ENCODE data around the gene RPL37A.

RPL37A gene

DNA sequence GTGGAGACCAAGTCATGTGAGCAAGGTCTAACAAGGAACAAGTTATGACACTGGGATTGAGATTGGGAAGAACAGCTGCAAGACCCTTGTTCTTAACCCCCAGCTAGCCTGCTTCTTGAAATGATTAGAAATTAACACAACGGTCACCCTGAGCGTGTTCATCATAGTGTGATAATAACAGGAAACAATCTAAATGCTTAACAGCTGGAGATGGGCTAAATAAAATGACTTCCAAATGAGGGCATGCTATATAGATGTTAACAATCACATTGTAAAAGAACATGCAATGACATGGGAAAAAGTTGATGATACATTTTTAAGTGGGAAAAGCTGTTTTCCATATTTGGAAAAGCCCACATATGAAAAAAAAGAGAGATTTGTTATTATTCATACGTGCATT, 47.6 kb downstream of the RPL37A start:
- DNase-seq (ENCODE audit: extremely low read depth in 1 of 2, low read depth in 1 of 2) = no peak

DNA sequence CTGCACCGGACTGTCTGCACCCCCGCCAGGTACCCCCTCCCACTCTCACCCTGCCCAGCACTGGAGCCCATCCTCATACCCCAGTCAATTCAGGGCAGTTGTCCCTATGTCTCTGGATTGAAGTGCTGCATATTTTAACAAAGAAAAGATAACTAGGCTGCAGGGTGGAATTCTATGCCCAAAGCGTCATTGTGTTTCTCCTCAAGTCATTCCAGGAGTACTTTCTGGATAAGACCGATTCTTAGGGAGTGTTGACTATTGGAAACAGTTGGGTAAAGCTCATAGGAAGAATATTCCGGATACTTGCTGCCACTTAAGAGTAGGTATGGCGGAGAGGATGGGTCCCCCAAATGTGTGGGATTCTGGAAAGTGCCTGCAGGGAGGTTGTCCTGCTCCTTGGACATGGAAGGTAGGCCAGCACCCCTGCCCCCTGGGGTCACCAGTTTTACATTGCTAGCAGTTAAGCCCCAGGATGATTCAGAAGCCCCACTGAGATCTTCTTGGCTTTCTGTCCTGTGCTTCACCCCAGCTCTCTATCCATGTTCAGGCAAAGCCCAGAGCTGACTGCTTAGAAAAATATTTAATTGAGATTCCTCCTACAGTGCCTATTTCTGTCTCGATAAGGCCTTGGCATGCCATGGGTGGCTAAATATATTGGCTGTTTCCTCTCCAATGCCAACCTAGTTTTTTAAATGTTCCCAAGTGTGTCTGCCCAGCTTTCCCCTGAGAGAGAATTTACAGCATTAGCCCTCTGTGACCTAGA, 48.2 kb downstream of the RPL37A start:
- DNase-seq (ENCODE audit: extremely low read depth in 1 of 2, low read depth in 1 of 2) = no peak

DNA sequence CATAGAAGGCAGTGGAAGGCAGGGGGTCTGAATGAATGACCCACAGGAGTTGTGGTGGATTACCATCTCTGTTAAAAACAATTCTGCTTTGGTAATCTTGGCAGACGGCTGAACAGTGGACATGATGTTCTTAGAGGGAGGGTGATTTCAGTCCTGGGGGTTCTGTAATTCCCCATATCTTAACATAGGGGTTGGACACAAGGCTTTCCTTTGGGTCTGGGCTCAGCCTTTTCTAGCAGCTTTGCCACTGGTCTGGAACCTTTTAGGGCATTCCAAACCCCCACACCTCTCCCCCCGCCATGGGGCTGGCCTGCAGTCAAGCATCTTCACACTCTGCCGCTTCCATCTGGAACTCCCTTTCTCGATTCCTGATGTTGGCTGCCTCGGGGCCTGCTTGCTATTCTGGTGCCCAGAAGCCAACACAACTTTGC, 50.3 kb downstream of the RPL37A start:
- DNase-seq (ENCODE audit: extremely low read depth in 1 of 2, low read depth in 1 of 2) = no peak

DNA sequence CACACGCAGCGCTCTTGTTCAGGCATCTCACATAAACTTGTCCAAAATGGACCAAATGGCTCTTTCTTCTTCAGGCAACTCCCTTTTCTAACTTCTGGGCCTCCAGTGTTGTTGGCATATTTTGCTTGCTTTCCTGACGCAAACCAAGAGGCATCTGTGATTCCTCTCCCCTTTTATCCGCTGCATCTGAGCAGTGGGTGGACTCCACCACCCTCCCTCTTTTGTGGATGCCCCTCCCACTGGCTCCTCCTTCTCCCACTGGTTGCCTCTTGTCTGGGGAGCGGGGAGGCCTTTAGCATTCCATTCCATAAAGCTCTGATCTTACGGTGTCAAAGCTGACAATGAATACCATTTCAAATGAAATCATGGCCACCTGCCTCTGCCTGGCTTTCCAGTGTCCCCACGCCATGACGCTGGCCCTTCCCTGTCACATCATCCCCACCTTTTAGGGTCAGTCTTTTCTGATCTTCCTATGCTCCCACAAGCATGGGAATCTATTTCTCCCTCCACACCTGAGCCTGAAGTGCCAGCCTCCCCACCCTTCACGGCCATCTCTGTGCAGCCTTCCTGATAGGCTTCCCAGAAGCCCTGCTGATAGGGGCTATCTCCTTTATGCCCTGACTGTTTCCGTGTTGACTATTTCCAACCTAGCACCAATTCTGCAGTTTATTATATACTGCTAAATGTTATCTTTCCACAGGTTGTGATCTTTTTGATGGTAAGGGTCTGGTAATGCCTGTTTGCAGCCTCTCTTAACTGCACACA, 51.5 kb downstream of the RPL37A start:
- DNase-seq (ENCODE audit: extremely low read depth in 1 of 2, low read depth in 1 of 2) = no peak

DNA sequence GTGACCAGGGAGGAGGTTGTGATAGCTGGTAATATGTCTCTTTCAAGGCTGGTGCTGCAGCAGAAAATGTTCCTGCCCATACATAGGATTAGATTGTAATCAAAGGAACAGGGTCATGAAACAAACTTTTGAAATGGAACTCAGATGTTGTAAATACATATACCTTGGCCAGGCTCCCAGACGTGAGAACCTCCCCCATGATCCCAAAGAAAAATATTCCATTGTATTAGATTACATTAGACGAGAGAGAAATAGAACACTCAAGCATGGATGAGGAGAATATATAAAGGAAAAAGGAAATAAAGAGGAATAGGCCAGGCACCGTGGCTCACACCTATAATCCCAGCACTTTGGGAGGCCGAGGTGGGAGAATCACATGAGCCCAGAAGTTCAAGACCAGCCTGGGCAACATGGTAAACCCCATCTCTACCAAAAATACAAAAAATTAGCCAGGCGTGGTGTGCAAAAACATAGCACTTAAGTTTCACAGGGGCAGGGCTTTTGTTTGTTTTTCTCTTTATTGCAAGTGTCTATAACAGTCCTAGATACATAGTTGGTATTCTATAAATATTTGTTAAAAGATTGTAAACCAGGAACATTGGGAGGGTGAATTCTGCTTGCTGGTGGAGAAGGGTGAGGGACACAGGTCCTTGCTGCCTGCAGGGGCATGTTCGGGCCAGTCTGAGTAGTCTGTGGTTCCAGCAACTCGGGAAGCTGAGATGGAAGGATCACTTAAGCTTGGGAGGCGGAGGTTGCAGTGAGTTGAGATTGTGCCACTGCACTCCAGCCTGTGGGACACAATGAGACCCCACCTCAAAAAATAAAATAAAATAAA, 52.8 kb downstream of the RPL37A start:
- no peak for DNase-seq (ENCODE audit: extremely low read depth in 1 of 2, low read depth in 1 of 2)

DNA sequence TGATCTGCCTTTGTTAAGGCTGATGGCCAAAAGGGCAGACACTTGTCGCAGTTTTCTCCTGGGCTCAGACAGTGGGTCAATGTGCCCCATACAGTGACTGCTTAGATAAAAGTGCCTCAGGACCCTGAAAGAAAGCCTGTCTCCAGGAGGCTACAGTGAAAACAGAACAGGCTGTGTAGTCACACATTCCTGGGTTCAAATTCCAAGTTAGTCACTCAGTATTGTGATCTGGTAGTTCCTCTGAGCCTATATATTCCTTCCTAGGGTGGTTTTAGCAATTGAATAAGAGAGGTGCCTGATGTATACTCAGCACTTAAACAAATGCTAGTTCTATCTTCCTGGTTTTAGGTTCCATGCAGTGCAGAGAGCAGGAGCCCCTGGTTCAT, 54.4 kb downstream of the RPL37A start:
- no peak for DNase-seq (ENCODE audit: extremely low read depth in 1 of 2, low read depth in 1 of 2)
